SK-MEL-5 (cell line): Measurements from ENCODE around the gene SPCS2. TPM values are rescaled to one million over a fixed set of nuclear protein-coding genes. Genes with fewer than 3 reads are reported as not detected.
A peak's percentile ranks its signal among the peaks of the same experiment; 100 is the strongest.

Source experiments
- DNase-seq: peaks from one replicate; pipeline ENCODE4 v3.0.0-alpha.2; 2016; ENCODE audit warnings: low read depth, low spot score
- in situ Hi-C: cut with HindIII; loops from 2 replicates; pipeline ENCODE4 v1.10.0; 2016; ENCODE audit warnings: low sequenced_read_pairs, high pct_unique_total_duplicates, low pct_unique_long_range_greater_than_20kb
- polyA plus RNA-seq, 2 experiments: library from polyadenylated mRNA; depleted of rRNA; stranded (reverse); fragments of >200 nt; gene quantifications; 2 replicates each; pipeline ENCODE4 v1.2.3, GENCODE V29; 2015
- total RNA-seq: library from RNA; depleted of rRNA; stranded (reverse); fragments of >200 nt; shearing (Covaris generic); gene quantifications from 2 replicates; pipeline ENCODE4 v1.2.3, GENCODE V29; 2014; rRNA removed

The SPCS2 gene
- total RNA-seq = 166 and 168 TPM in 2 replicates
- polyA plus RNA-seq (2015; cell fraction: cytosol; rRNA removed) = 168 and 264 TPM in 2 replicates
- 49.3 and 78.1 TPM in 2 replicates for polyA plus RNA-seq (2015; cell fraction: nucleus; rRNA removed)

- DNase-seq = peak; percentile 100
- in situ Hi-C loops = no loop called here
Observed at GRCh38 chr11:74948898-74949752, at the start of gene SPCS2, which contains the start of gene XRRA1. Gene SPCS2, plus strand, starts transcription at chr11:74949266. Its CDS starts 20 bp downstream, at chr11:74949286. Gene XRRA1, minus strand, starts transcription at chr11:74949091. Its CDS starts 8,213 bp downstream, at chr11:74940878.

- in situ Hi-C loops = loop anchor here (25.0 kb wide), 1 partner anchor 110 kb away; no protein-coding TSS in a partner anchor
Observed at GRCh38 chr11:74902342-74902741, 46.7 kb upstream of the SPCS2 start.

GRCh38 chr11:74905326-74905725 is 43.7 kb upstream of the SPCS2 start:
- no peak for DNase-seq
- in situ Hi-C loops = loop anchor here (25.0 kb wide), 1 partner anchor 107 kb away; no protein-coding TSS in a partner anchor

More at GRCh38 chr11:74902342-74902741, 46.7 kb upstream of the SPCS2 start:
- no peak for DNase-seq

- in situ Hi-C loops = loop anchor here (25.0 kb wide), 1 partner anchor 103 kb away; no protein-coding TSS in a partner anchor
- no peak for DNase-seq
Observed at GRCh38 chr11:74909385-74909784, 39.7 kb upstream of the SPCS2 start.

GRCh38 chr11:74909812-74910211 is 39.3 kb upstream of the SPCS2 start:
- DNase-seq = no peak
- in situ Hi-C loops = loop anchor here (25.0 kb wide), 1 partner anchor 102 kb away; no protein-coding TSS in a partner anchor

- in situ Hi-C loops = loop anchor here (25.0 kb wide), 1 partner anchor 89 kb away; no protein-coding TSS in a partner anchor
- DNase-seq = no peak
Observed at GRCh38 chr11:74923125-74923524, 25.9 kb upstream of the SPCS2 start.

GRCh38 chr11:74925281-74925680 is 23.8 kb upstream of the SPCS2 start:
- in situ Hi-C loops = no loop called here
- DNase-seq = no peak

- in situ Hi-C loops = no loop called here
- no peak for DNase-seq
Observed at GRCh38 chr11:74926304-74927030, 22.6 kb upstream of the SPCS2 start.

GRCh38 chr11:74927496-74927895 is 21.6 kb upstream of the SPCS2 start:
- in situ Hi-C loops = no loop called here
- DNase-seq = no peak

GRCh38 chr11:74929431-74930363 is 19.4 kb upstream of the SPCS2 start:
- peak; percentile 99 for DNase-seq
- in situ Hi-C loops = no loop called here

- in situ Hi-C loops = no loop called here
- no peak for DNase-seq
Observed at GRCh38 chr11:74932169-74932568, 16.9 kb upstream of the SPCS2 start.

- no peak for DNase-seq
- in situ Hi-C loops = no loop called here
Observed at GRCh38 chr11:74932797-74933196, 16.3 kb upstream of the SPCS2 start.

GRCh38 chr11:74933765-74934164 is 15.3 kb upstream of the SPCS2 start:
- in situ Hi-C loops = no loop called here
- DNase-seq = no peak

- in situ Hi-C loops = no loop called here
- no peak for DNase-seq
Observed at GRCh38 chr11:74935285-74935684, 13.8 kb upstream of the SPCS2 start.

- no peak for DNase-seq
- in situ Hi-C loops = no loop called here
Observed at GRCh38 chr11:74936087-74936486, 13.0 kb upstream of the SPCS2 start.

GRCh38 chr11:74936976-74937375 is 12.1 kb upstream of the SPCS2 start:
- in situ Hi-C loops = no loop called here

More at GRCh38 chr11:74936976-74937375, 12.1 kb upstream of the SPCS2 start:
- no peak for DNase-seq
